Thyroid gland (tissue), 4 donors: Measurements from ENCODE around the gene AHNAK2.

Experiments
- POLR2A ChIP-seq, 2 donors: fragments of 450-650 bp; IDR thresholded peaks; one replicate each; pipeline ENCODE4 v1.6.1; 2017; ENCODE audit warnings: antibody characterized with exemption in 2 of 2, mild to moderate bottlenecking in 2 of 2, moderate library complexity in 1 of 2
- TF ChIP-seq, protein P1 (sequence below), 6 experiments: fragments of 200-600 bp in 3 of 6; fragments of 450-650 bp in 3 of 6; sonication (generic) in 3 of 6; IDR thresholded peaks; one replicate each; pipeline ENCODE4 v1.5.1; 2016 to 2019; ENCODE audit warnings: antibody characterized with exemption in 6 of 6, mild to moderate bottlenecking in 2 of 6, inconsistent platforms in 1 of 6, moderate library complexity in 1 of 6

DNA sequence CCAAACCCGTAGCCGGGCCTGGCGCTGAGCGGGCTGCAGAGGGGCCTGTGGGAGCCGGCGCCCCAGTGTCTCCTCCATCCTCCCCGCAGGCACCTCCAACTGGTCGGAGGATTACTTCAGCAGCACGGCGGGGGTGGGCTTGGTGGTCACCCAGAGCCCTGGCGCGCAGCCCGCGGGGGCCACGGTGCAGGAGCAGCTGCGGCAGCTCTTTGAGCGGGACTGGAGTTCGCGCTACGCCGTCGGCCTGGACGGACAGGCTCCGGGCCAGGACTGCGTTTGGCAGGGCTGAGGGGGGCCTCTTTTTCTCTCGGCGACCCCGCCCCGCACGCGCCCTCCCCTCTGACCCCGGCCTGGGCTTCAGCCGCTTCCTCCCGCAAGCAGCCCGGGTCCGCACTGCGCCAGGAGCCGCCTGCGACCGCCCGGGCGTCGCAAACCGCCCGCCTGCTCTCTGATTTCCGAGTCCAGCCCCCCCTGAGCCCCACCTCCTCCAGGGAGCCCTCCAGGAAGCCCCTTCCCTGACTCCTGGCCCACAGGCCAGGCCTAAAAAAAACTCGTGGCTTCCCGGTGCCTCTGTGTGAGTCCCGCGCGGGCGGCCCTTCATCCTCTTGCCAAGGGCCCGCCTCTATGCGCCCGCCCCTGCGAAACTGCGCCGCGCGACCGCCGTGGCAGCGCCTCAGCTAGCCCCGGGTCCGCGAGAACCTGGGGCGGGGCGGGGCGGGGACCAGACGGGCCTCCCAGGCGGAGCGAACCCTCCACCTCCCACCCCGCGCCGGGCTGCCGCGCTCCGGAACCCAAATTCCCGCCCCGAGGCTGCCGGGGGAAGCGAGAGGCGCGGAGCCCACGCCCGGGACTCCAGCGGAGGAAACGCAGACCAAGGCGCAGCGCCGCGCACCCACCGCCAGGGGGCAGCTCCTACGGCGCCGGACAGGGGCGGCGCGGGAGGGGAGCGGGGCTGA, 45.2 kb downstream of the AHNAK2 start:
- TF ChIP-seq, protein P1, sequence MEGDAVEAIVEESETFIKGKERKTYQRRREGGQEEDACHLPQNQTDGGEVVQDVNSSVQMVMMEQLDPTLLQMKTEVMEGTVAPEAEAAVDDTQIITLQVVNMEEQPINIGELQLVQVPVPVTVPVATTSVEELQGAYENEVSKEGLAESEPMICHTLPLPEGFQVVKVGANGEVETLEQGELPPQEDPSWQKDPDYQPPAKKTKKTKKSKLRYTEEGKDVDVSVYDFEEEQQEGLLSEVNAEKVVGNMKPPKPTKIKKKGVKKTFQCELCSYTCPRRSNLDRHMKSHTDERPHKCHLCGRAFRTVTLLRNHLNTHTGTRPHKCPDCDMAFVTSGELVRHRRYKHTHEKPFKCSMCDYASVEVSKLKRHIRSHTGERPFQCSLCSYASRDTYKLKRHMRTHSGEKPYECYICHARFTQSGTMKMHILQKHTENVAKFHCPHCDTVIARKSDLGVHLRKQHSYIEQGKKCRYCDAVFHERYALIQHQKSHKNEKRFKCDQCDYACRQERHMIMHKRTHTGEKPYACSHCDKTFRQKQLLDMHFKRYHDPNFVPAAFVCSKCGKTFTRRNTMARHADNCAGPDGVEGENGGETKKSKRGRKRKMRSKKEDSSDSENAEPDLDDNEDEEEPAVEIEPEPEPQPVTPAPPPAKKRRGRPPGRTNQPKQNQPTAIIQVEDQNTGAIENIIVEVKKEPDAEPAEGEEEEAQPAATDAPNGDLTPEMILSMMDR (IDR thresholded peaks at IDR 0.05), result peak in 5 of 6 experiments; percentile 27 to 85 (median 74)
- TF ChIP-seq POLR2A (IDR thresholded peaks at IDR 0.05), result no peak
